K562 (cell line): ENCODE results near the gene P2RY11. TPM values are rescaled to one million over a fixed set of nuclear protein-coding genes. Genes with fewer than 3 reads are reported as not detected.

Experiments used
- COPS2 ChIP-seq: fragments of 450-650 bp; conservative IDR thresholded peaks from 2 replicates; pipeline ENCODE4 v1.6.1; 2016; ENCODE audit warnings: mild to moderate bottlenecking, moderate library complexity
- FOXP1 ChIP-seq: sonication (generic); formaldehyde crosslinking; IDR thresholded peaks from 2 replicates; pipeline ENCODE4 v1.8.0; 2022; ENCODE audit warnings: mild to moderate bottlenecking, missing genetic modification reagents
- HDAC1 ChIP-seq, 2 experiments: fragments of 450-650 bp; IDR thresholded peaks; 2 replicates each; pipeline ENCODE4 v1.6.1; 2016 to 2017; ENCODE audit warnings: inconsistent platforms in 1 of 2, mild to moderate bottlenecking in 1 of 2, moderate library complexity in 1 of 2
- HNRNPL ChIP-seq: fragments of 200-400 bp; formaldehyde crosslinking; IDR thresholded peaks from 2 replicates; pipeline ENCODE4 v1.6.1; 2017; ENCODE audit warnings: low read depth, mild to moderate bottlenecking, low read length
- MCM3 ChIP-seq: fragments of 450-650 bp; IDR thresholded peaks from 2 replicates; pipeline ENCODE4 v1.6.1; 2016
- POLR2B ChIP-seq: fragments of 450-650 bp; IDR thresholded peaks from 2 replicates; pipeline ENCODE4 v1.6.1; 2018; ENCODE audit warnings: low read depth; ENCODE audit not compliant: partially characterized antibody
- RBFOX2 ChIP-seq: fragments of 200-400 bp; formaldehyde crosslinking; IDR thresholded peaks from 2 replicates; pipeline ENCODE4 v1.6.1; 2017; ENCODE audit warnings: low read depth, mild to moderate bottlenecking, low read length, moderate library complexity
- RBM22 ChIP-seq: fragments of 200-400 bp; formaldehyde crosslinking; IDR thresholded peaks from 2 replicates; pipeline ENCODE4 v1.6.1; 2018; ENCODE audit warnings: low read length, low read depth; ENCODE audit not compliant: poor library complexity, severe bottlenecking
- SRSF1 ChIP-seq: fragments of 200-400 bp; formaldehyde crosslinking; IDR thresholded peaks from 2 replicates; pipeline ENCODE4 v1.6.1; 2017; ENCODE audit warnings: mild to moderate bottlenecking, low read depth, low read length, moderate library complexity
- ZFX ChIP-seq: sonication (generic); formaldehyde crosslinking; IDR thresholded peaks from 2 replicates; pipeline ENCODE4 v1.8.0; 2022; ENCODE audit warnings: mild to moderate bottlenecking, missing genetic modification reagents, moderate library complexity
- ZNF830 ChIP-seq: fragments of 250-450 bp; sonication (Bioruptor Pico); IDR thresholded peaks from 2 replicates; pipeline ENCODE4 v1.5.0; 2021; ENCODE audit warnings: mild to moderate bottlenecking
- polyA plus RNA-seq, 8 experiments: library from polyadenylated mRNA; depleted of rRNA in 4 of 8; stranded (reverse) in 5 of 8; unstranded in 3 of 8; fragments of >200 nt; fragmentation: Nextera tagmentation in 2 of 8; fragmentation: Illumina TruSeq in 1 of 8; extraction: Ambion mirVana in 2 of 8; extraction: Trizol in 1 of 8; gene quantifications; 2 replicates each; pipeline versions ENCODE4 v1.2.1 to v1.2.3, GENCODE V29; 2011 to 2014; ENCODE audit warnings: inconsistent platforms in 1 of 8, missing spikeins in 1 of 8
- total RNA-seq, 7 experiments: library from RNA; depleted of rRNA in 6 of 7; stranded (reverse); fragments of >200 nt in 6 of 7; fragmentation: Illumina TruSeq in 2 of 7; extraction: Trizol in 2 of 7; gene quantifications; 2 replicates each; pipeline versions ENCODE4 v1.2.1 to v1.2.3, GENCODE V29; 2011 to 2021; ENCODE audit warnings: low replicate concordance in 1 of 7
- TF ChIP-seq, protein P1 (sequence below): sonication (generic); formaldehyde crosslinking; IDR thresholded peaks from 2 replicates; pipeline ENCODE4 v1.8.1; 2023; ENCODE audit warnings: mild to moderate bottlenecking, missing genetic modification reagents
- TF ChIP-seq, protein P2 (sequence below): sonication (generic); formaldehyde crosslinking; IDR thresholded peaks from 2 replicates; pipeline ENCODE4 v1.8.0; 2022; ENCODE audit warnings: mild to moderate bottlenecking, missing genetic modification reagents
- TF ChIP-seq, protein P3 (sequence below), 3 experiments: fragments of 200-800 bp in 1 of 3; fragments of 250-450 bp in 1 of 3; fragments of 450-650 bp in 1 of 3; sonication (Bioruptor Pico) in 1 of 3; sonication (Bioruptor generic) in 1 of 3; formaldehyde crosslinking in 1 of 3; IDR thresholded peaks; 2 replicates each; pipeline versions ENCODE4 v1.6.1 to v1.8.0; 2016 to 2022; ENCODE audit warnings: mild to moderate bottlenecking in 2 of 3, missing genetic modification characterization in 2 of 3, missing compliant biosample characterization in 1 of 3, moderate library complexity in 1 of 3
- TF ChIP-seq, protein P4 (sequence below): fragments of 450-650 bp; IDR thresholded peaks from one replicate; pipeline ENCODE4 v1.6.1; 2018; ENCODE audit warnings: mild to moderate bottlenecking, moderate library complexity; ENCODE audit not compliant: partially characterized antibody

P2RY11 gene
- total and polyA plus RNA-seq, 9 of the 15 experiments (the other 6 are each of a cell fraction or from before 2014, with no cell fraction given), result 0.03 to 10.1 (median 1.5) TPM

DNA sequence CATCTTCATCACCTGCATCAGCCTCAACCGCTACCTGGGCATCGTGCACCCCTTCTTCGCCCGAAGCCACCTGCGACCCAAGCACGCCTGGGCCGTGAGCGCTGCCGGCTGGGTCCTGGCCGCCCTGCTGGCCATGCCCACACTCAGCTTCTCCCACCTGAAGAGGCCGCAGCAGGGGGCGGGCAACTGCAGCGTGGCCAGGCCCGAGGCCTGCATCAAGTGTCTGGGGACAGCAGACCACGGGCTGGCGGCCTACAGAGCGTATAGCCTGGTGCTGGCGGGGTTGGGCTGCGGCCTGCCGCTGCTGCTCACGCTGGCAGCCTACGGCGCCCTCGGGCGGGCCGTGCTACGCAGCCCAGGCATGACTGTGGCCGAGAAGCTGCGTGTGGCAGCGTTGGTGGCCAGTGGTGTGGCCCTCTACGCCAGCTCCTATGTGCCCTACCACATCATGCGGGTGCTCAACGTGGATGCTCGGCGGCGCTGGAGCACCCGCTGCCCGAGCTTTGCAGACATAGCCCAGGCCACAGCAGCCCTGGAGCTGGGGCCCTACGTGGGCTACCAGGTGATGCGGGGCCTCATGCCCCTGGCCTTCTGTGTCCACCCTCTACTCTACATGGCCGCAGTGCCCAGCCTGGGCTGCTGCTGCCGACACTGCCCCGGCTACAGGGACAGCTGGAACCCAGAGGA is 2.6 kb downstream of the P2RY11 start (continued):
- TF ChIP-seq, protein P1, sequence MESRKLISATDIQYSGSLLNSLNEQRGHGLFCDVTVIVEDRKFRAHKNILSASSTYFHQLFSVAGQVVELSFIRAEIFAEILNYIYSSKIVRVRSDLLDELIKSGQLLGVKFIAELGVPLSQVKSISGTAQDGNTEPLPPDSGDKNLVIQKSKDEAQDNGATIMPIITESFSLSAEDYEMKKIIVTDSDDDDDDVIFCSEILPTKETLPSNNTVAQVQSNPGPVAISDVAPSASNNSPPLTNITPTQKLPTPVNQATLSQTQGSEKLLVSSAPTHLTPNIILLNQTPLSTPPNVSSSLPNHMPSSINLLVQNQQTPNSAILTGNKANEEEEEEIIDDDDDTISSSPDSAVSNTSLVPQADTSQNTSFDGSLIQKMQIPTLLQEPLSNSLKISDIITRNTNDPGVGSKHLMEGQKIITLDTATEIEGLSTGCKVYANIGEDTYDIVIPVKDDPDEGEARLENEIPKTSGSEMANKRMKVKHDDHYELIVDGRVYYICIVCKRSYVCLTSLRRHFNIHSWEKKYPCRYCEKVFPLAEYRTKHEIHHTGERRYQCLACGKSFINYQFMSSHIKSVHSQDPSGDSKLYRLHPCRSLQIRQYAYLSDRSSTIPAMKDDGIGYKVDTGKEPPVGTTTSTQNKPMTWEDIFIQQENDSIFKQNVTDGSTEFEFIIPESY (CRISPR knock-in tag), result peak; percentile 98
- TF ChIP-seq, protein P2, sequence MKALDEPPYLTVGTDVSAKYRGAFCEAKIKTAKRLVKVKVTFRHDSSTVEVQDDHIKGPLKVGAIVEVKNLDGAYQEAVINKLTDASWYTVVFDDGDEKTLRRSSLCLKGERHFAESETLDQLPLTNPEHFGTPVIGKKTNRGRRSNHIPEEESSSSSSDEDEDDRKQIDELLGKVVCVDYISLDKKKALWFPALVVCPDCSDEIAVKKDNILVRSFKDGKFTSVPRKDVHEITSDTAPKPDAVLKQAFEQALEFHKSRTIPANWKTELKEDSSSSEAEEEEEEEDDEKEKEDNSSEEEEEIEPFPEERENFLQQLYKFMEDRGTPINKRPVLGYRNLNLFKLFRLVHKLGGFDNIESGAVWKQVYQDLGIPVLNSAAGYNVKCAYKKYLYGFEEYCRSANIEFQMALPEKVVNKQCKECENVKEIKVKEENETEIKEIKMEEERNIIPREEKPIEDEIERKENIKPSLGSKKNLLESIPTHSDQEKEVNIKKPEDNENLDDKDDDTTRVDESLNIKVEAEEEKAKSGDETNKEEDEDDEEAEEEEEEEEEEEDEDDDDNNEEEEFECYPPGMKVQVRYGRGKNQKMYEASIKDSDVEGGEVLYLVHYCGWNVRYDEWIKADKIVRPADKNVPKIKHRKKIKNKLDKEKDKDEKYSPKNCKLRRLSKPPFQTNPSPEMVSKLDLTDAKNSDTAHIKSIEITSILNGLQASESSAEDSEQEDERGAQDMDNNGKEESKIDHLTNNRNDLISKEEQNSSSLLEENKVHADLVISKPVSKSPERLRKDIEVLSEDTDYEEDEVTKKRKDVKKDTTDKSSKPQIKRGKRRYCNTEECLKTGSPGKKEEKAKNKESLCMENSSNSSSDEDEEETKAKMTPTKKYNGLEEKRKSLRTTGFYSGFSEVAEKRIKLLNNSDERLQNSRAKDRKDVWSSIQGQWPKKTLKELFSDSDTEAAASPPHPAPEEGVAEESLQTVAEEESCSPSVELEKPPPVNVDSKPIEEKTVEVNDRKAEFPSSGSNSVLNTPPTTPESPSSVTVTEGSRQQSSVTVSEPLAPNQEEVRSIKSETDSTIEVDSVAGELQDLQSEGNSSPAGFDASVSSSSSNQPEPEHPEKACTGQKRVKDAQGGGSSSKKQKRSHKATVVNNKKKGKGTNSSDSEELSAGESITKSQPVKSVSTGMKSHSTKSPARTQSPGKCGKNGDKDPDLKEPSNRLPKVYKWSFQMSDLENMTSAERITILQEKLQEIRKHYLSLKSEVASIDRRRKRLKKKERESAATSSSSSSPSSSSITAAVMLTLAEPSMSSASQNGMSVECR (CRISPR knock-in tag), result no peak
- TF ChIP-seq, protein P3, sequence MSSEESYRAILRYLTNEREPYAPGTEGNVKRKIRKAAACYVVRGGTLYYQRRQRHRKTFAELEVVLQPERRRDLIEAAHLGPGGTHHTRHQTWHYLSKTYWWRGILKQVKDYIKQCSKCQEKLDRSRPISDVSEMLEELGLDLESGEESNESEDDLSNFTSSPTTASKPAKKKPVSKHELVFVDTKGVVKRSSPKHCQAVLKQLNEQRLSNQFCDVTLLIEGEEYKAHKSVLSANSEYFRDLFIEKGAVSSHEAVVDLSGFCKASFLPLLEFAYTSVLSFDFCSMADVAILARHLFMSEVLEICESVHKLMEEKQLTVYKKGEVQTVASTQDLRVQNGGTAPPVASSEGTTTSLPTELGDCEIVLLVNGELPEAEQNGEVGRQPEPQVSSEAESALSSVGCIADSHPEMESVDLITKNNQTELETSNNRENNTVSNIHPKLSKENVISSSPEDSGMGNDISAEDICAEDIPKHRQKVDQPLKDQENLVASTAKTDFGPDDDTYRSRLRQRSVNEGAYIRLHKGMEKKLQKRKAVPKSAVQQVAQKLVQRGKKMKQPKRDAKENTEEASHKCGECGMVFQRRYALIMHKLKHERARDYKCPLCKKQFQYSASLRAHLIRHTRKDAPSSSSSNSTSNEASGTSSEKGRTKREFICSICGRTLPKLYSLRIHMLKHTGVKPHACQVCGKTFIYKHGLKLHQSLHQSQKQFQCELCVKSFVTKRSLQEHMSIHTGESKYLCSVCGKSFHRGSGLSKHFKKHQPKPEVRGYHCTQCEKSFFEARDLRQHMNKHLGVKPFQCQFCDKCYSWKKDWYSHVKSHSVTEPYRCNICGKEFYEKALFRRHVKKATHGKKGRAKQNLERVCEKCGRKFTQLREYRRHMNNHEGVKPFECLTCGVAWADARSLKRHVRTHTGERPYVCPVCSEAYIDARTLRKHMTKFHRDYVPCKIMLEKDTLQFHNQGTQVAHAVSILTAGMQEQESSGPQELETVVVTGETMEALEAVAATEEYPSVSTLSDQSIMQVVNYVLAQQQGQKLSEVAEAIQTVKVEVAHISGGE (CRISPR knock-in tag; IDR thresholded peaks at IDR 0.05), result peak in 1 of 3 experiments; percentile 15; a peak in 1 of 6 replicates
- peak; percentile 74 for TF ChIP-seq RBM22
- 0 out of 2 replicates have a peak, but pooled peaks have one; percentile 15 for TF ChIP-seq FOXP1 (CRISPR knock-in tag)
- TF ChIP-seq SRSF1, result peak; percentile 73; the same call in 1 of the 2 replicates
- peak; percentile 47 for TF ChIP-seq POLR2B
- TF ChIP-seq HNRNPL, result peak; percentile 97
- TF ChIP-seq MCM3, result no peak
- TF ChIP-seq HDAC1 (IDR thresholded peaks at IDR 0.05), result no peak
- peak; percentile 17 for TF ChIP-seq RBFOX2
- TF ChIP-seq ZFX (CRISPR knock-in tag), result no peak
- TF ChIP-seq, protein P4, sequence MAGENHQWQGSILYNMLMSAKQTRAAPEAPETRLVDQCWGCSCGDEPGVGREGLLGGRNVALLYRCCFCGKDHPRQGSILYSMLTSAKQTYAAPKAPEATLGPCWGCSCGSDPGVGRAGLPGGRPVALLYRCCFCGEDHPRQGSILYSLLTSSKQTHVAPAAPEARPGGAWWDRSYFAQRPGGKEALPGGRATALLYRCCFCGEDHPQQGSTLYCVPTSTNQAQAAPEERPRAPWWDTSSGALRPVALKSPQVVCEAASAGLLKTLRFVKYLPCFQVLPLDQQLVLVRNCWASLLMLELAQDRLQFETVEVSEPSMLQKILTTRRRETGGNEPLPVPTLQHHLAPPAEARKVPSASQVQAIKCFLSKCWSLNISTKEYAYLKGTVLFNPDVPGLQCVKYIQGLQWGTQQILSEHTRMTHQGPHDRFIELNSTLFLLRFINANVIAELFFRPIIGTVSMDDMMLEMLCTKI, result no peak
- TF ChIP-seq COPS2, result no peak
- TF ChIP-seq ZNF830 (CRISPR knock-in tag), result 0 out of 2 replicates have a peak, but pooled peaks have one; percentile 28
